A549 (cell line): Measurements from ENCODE around the gene MAGIX.

Source experiments
- BHLHE40 ChIP-seq: IDR thresholded peaks from 2 replicates; pipeline ENCODE4 v1.6.1; 2012; ENCODE audit warnings: low read depth, low read length, inconsistent platforms
- CTCF ChIP-seq: fragments of >200 bp; sonication (Bioruptor Twin); formaldehyde crosslinking; IDR thresholded peaks from 3 replicates; pipeline ENCODE4 v1.5.1; 2016
- GATA3 ChIP-seq: IDR thresholded peaks from 2 replicates; pipeline ENCODE4 v1.6.1; 2012; ENCODE audit warnings: borderline replicate concordance
- MAX ChIP-seq: IDR thresholded peaks from 2 replicates; pipeline ENCODE4 v1.6.1; 2012
- MAZ ChIP-seq: fragments of 150-350 bp; IDR thresholded peaks from 2 replicates; pipeline ENCODE4 v1.6.1; 2014; ENCODE audit warnings: antibody characterized with exemption, low read depth, low read length, borderline replicate concordance
- MYC ChIP-seq: IDR thresholded peaks from 2 replicates; pipeline ENCODE4 v1.6.1; 2012; ENCODE audit warnings: mild to moderate bottlenecking, inconsistent platforms, low read length, improper control_type of control experiment, borderline replicate concordance
- NFE2L2 ChIP-seq: fragments of 150-350 bp; conservative IDR thresholded peaks from 2 replicates; pipeline ENCODE4 v1.6.1; 2014; ENCODE audit warnings: low read length
- NR3C1 ChIP-seq: fragments of >200 bp; sonication (Bioruptor Twin); formaldehyde crosslinking; IDR thresholded peaks from 3 replicates; pipeline ENCODE4 v1.6.1; 2017
- POLR2A ChIP-seq: IDR thresholded peaks from 2 replicates; pipeline ENCODE4 v1.6.1; 2012; ENCODE audit warnings: mild to moderate bottlenecking, low read length
- RARB ChIP-seq: fragments of 250-450 bp; sonication (Bioruptor Pico); IDR thresholded peaks from 2 replicates; pipeline ENCODE4 v1.8.0; 2021; ENCODE audit warnings: mild to moderate bottlenecking, moderate library complexity
- REST ChIP-seq: fragments of 200-600 bp; sonication (generic); IDR thresholded peaks from 2 replicates; pipeline ENCODE4 v1.6.1; 2016; ENCODE audit warnings: antibody characterized with exemption, mild to moderate bottlenecking, moderate library complexity
- RNF2 ChIP-seq: fragments of 200-600 bp; sonication (generic); IDR thresholded peaks from 2 replicates; pipeline ENCODE4 v1.6.1; 2016; ENCODE audit warnings: low read depth, mild to moderate bottlenecking, antibody characterized with exemption, moderate library complexity, borderline replicate concordance
- ZSCAN20 ChIP-seq: fragments of 250-450 bp; sonication (Bioruptor Pico); IDR thresholded peaks from 2 replicates; pipeline ENCODE4 v1.8.0; 2022; ENCODE audit warnings: mild to moderate bottlenecking, moderate library complexity

GRCh38 chrX:49204709-49205108 lies 42.2 kb downstream of the MAGIX start:
- TF ChIP-seq BHLHE40: no peak
- no peak for TF ChIP-seq CTCF
- no peak for TF ChIP-seq ZSCAN20 (CRISPR knock-in tag)
- TF ChIP-seq RARB (CRISPR knock-in tag): no peak
- TF ChIP-seq NR3C1: no peak
- TF ChIP-seq MYC: no peak
- TF ChIP-seq MAZ: no peak
- TF ChIP-seq REST: no peak
- no peak for TF ChIP-seq RNF2
- TF ChIP-seq POLR2A: no peak
- TF ChIP-seq NFE2L2: no peak
- no peak for TF ChIP-seq MAX
- TF ChIP-seq GATA3: no peak
